ENCODE measurements around the gene OR10H1. TPM values are rescaled to one million over a fixed set of nuclear protein-coding genes. Genes with fewer than 3 reads are reported as not detected.
"Not testable (repeated sequence)": the region's sequence is repeated elsewhere in the genome, so short reads cannot be mapped to it uniquely, and the experiment has no call there.

OR10H1 gene
- total RNA-seq, 4 donors from 2014 or later, result not detected

- no peak for DNase-seq (ENCODE audit: extremely low spot score)
- intact Hi-C loops (cut with DNase I), result no loop called here
- H3K27me3 ChIP-seq, result peaks cover 0 to 12% (median 0%) of the 10 kb centered on the region in 4 donors
- no peak overlapping the region for H3K4me3 ChIP-seq
- no peak overlapping the region for H3K27ac ChIP-seq (replicated peaks in 1 of 4)
- no peaks in the 10 kb centered on the region for H3K36me3 ChIP-seq
- TF ChIP-seq POLR2A (IDR thresholded peaks at IDR 0.05; ENCODE audit: low read depth) (no peak), CTCF (IDR thresholded peaks at IDR 0.05) (no peak), POLR2AphosphoS5 (IDR thresholded peaks at IDR 0.05) (no peak), EP300 (IDR thresholded peaks at IDR 0.05) (no peak)
- no peaks in the 10 kb centered on the region for H3K9me3 ChIP-seq
- WGBS, result 57% methylated on average over 5 of the region's 5 CpGs
- H3K4me1 ChIP-seq, result no peaks in the 10 kb centered on the region
These were observed 27.9 kb upstream of the OR10H1 start for GRCh38 chr19:15843203-15843893.

GRCh38 chr19:15841875-15842569, 26.6 kb upstream of the OR10H1 start:
- 51% methylated on average over 9 of the region's 11 CpGs for WGBS
- H3K36me3 ChIP-seq, result no peaks in the 10 kb centered on the region
- peaks cover 0 to 8% (median 4%) of the 10 kb centered on the region in 4 donors for H3K4me1 ChIP-seq
- TF ChIP-seq EP300 (IDR thresholded peaks at IDR 0.05), result no peak
- TF ChIP-seq POLR2A (IDR thresholded peaks at IDR 0.05; ENCODE audit: low read depth), result no peak
- no peak for TF ChIP-seq CTCF (IDR thresholded peaks at IDR 0.05)
- TF ChIP-seq POLR2AphosphoS5 (IDR thresholded peaks at IDR 0.05), result no peak
- peaks cover 0 to 12% (median 0%) of the 10 kb centered on the region in 4 donors for H3K27me3 ChIP-seq
- no peak overlapping the region for H3K27ac ChIP-seq (replicated peaks in 1 of 4)
- H3K4me3 ChIP-seq, result no peak overlapping the region
- DNase-seq (ENCODE audit: extremely low spot score), result no peak
- no peaks in the 10 kb centered on the region for H3K9me3 ChIP-seq
- intact Hi-C loops (cut with DNase I), result no loop called here

- Histone ChIP-seq H3K4me1 (peaks cover 4 to 14% (median 9%) of the 10 kb centered on the region in 4 donors), H3K4me3 (no peak overlapping the region), H3K9me3 (no peaks in the 10 kb centered on the region), H3K36me3 (no peaks in the 10 kb centered on the region), H3K27ac (replicated peaks in 1 of 4) (no peak overlapping the region), H3K27me3 (peaks cover 0 to 12% (median 0%) of the 10 kb centered on the region in 4 donors)
- TF ChIP-seq EP300 (IDR thresholded peaks at IDR 0.05), result no peak
- TF ChIP-seq POLR2A (IDR thresholded peaks at IDR 0.05; ENCODE audit: low read depth), result no peak
- no peak for TF ChIP-seq POLR2AphosphoS5 (IDR thresholded peaks at IDR 0.05)
- no peak for TF ChIP-seq CTCF (IDR thresholded peaks at IDR 0.05)
- whole genome bisulfite sequencing, result 61% methylated on average over 2 of the region's 2 CpGs
- no peak for DNase-seq (ENCODE audit: extremely low spot score)
- intact Hi-C loops (cut with DNase I), result no loop called here
These were observed 25.4 kb upstream of the OR10H1 start for GRCh38 chr19:15840833-15841232.

GRCh38 chr19:15839888-15840287, 24.4 kb upstream of the OR10H1 start:
- intact Hi-C loops (cut with DNase I); H3K27ac ChIP-seq (replicated peaks in 1 of 4); H3K36me3 ChIP-seq; H3K4me3 ChIP-seq; DNase-seq (ENCODE audit: extremely low spot score); H3K9me3 ChIP-seq: not testable (repeated sequence)
- peaks cover 0 to 12% (median 0%) of the 10 kb centered on the region in 4 donors for H3K27me3 ChIP-seq
- WGBS, result 66% methylated on average over 4 of the region's 4 CpGs
- peaks cover 7 to 16% (median 14%) of the 10 kb centered on the region in 4 donors for H3K4me1 ChIP-seq

GRCh38 chr19:15838351-15838750, 22.9 kb upstream of the OR10H1 start:
- no peak for TF ChIP-seq POLR2AphosphoS5 (IDR thresholded peaks at IDR 0.05)
- no peak for TF ChIP-seq EP300 (IDR thresholded peaks at IDR 0.05)
- no peak for TF ChIP-seq CTCF (IDR thresholded peaks at IDR 0.05)
- TF ChIP-seq POLR2A (IDR thresholded peaks at IDR 0.05; ENCODE audit: low read depth), result no peak
- Histone ChIP-seq H3K9me3 (no peaks in the 10 kb centered on the region), H3K36me3 (no peaks in the 10 kb centered on the region), H3K4me3 (no peak overlapping the region), H3K27me3 (peaks cover 0 to 12% (median 0%) of the 10 kb centered on the region in 4 donors), H3K27ac (replicated peaks in 1 of 4) (no peak overlapping the region), H3K4me1 (peaks cover 7 to 16% (median 14%) of the 10 kb centered on the region in 4 donors)
- DNase-seq (ENCODE audit: extremely low spot score), result no peak
- 98% methylated on average over 3 of the region's 3 CpGs for WGBS
- intact Hi-C loops (cut with DNase I), result no loop called here
